Sigmoid colon (tissue), 4 donors: Measurements from ENCODE around the gene DIAPH1.

Experiments
- EP300 ChIP-seq, 4 donors: sonication (generic); formaldehyde crosslinking; IDR thresholded peaks; one replicate each; pipeline ENCODE4 v1.6.1; 2017; ENCODE audit warnings: antibody characterized with exemption in 4 of 4
- POLR2A ChIP-seq, 2 donors: fragments of 450-650 bp; IDR thresholded peaks; one replicate each; pipeline ENCODE4 v1.6.1; 2016; ENCODE audit warnings: antibody characterized with exemption in 2 of 2, mild to moderate bottlenecking in 2 of 2, moderate library complexity in 2 of 2
- POLR2AphosphoS5 ChIP-seq, 4 donors: sonication (generic); formaldehyde crosslinking; IDR thresholded peaks; one replicate each; pipeline ENCODE4 v1.6.1; 2017; ENCODE audit warnings: antibody characterized with exemption in 4 of 4
- TF ChIP-seq, protein P1 (sequence below), 4 experiments: fragments of 450-650 bp in 3 of 4; fragments of 200-600 bp in 1 of 4; IDR thresholded peaks; one replicate each; pipeline ENCODE4 v1.5.1; 2016 to 2019; ENCODE audit warnings: antibody characterized with exemption in 4 of 4, mild to moderate bottlenecking in 3 of 4, moderate library complexity in 2 of 4

GRCh38 chr5:141570655-141571054 lies 48.1 kb downstream of the DIAPH1 start:
- TF ChIP-seq, protein P1, sequence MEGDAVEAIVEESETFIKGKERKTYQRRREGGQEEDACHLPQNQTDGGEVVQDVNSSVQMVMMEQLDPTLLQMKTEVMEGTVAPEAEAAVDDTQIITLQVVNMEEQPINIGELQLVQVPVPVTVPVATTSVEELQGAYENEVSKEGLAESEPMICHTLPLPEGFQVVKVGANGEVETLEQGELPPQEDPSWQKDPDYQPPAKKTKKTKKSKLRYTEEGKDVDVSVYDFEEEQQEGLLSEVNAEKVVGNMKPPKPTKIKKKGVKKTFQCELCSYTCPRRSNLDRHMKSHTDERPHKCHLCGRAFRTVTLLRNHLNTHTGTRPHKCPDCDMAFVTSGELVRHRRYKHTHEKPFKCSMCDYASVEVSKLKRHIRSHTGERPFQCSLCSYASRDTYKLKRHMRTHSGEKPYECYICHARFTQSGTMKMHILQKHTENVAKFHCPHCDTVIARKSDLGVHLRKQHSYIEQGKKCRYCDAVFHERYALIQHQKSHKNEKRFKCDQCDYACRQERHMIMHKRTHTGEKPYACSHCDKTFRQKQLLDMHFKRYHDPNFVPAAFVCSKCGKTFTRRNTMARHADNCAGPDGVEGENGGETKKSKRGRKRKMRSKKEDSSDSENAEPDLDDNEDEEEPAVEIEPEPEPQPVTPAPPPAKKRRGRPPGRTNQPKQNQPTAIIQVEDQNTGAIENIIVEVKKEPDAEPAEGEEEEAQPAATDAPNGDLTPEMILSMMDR (IDR thresholded peaks at IDR 0.05) = no peak
- no peak for TF ChIP-seq POLR2A (IDR thresholded peaks at IDR 0.05)
- no peak for TF ChIP-seq POLR2AphosphoS5 (IDR thresholded peaks at IDR 0.05)
- TF ChIP-seq EP300 (IDR thresholded peaks at IDR 0.05) = no peak
